ENCODE data around the gene GLS.

GLS gene

DNA sequence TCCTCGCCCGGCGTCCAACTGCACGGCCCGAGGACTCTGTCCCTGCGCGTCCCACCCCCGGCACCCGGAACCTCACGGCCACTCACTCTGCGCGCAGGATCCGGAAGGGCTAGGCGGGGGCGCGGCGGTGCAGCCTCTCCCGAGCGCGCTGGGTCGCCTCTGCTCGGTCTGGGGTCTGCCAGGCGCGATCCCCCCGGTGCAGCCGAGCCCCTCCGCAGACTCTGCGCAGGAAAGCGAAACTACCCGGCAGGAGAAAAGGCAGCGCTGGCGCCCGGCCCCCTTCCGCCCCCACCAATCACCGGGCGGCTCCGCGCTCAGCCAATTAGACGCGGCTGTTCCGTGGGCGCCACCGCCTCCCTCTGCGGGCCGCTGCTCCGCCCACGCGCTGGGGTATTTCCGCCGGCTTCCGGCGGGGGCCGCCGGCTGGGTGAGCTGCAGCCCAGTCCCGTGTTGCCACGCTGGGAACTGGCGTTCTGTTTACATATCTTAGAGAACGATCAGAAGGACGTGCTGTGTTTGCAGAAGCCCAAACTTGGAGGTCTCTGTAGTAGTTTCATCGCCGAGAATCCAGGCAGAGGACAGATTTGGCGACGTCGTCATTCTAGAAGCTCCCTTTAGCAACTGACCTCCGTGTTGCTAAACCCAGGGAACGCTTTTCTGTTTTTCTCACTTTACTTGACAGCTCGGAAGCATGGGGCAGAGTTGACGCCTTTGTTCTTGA lies 133.5 kb downstream of the GLS start, which contains the start of gene STAT1:
STAT1 (minus strand) TSS at position 240 of the 721 bp plus-strand sequence. CDS start 4,168 bp downstream, outside the sequence.
- Histone ChIP-seq H3K9me3 (ENCODE audit: control insufficient read depth, low read depth, low read length) (no peaks in the 10 kb centered on the region), H3K36me3 (ENCODE audit: control insufficient read depth, low read depth, low read length) (peaks cover 11% of the 10 kb centered on the region), H3K4me1 (ENCODE audit: control insufficient read depth, low read depth, low read length) (peaks cover 4% of the 10 kb centered on the region), H3K27me3 (ENCODE audit: control insufficient read depth, insufficient read depth, low read length) (peaks cover 37% of the 10 kb centered on the region), H3K4me3 (ENCODE audit: low read length) (peak within 1 kb of the TSS; percentile 94), H3K27ac (ENCODE audit: low read length) (no peak within 1 kb of the TSS), H3K9ac (ENCODE audit: low read length) (peak within 1 kb of the TSS; percentile 73)

DNA sequence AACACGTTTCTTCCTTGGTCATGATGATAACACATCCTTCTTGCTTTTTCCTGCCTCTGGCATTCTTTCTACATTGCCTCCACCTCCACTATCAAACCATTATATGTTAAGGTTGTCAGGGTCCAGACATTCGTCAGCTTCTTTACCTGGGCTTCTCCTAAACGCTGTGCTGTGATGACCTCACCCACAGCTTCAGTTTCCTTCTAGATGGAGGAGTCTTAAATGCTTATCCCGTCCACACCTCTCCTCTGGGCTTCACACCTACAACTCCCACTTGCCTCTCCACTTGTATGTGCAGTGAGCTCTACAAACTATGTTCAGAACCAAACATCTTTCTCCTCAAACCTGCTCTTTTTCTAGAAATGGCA lies 134.0 kb downstream of the GLS start:
- H3K27ac ChIP-seq (ENCODE audit: low read length): no peak overlapping the region
- H3K4me1 ChIP-seq (ENCODE audit: control insufficient read depth, low read depth, low read length): peaks cover 4% of the 10 kb centered on the region
- H3K4me3 ChIP-seq (ENCODE audit: low read length): peak overlapping the region; percentile 94
- H3K9me3 ChIP-seq (ENCODE audit: control insufficient read depth, low read depth, low read length): no peaks in the 10 kb centered on the region
- peak overlapping the region; percentile 24 for H3K9ac ChIP-seq (ENCODE audit: low read length)
- peaks cover 43% of the 10 kb centered on the region for H3K27me3 ChIP-seq (ENCODE audit: control insufficient read depth, insufficient read depth, low read length)
- H3K36me3 ChIP-seq (ENCODE audit: control insufficient read depth, low read depth, low read length): peaks cover 7% of the 10 kb centered on the region
